IPS DF 4.7 (cell line): ENCODE measurements around the gene BCAS3.
"Not testable (repeated sequence)": the region's sequence is repeated elsewhere in the genome, so short reads cannot be mapped to it uniquely, and the experiment has no call there.

Experiments used
- DNase-seq: peaks from one replicate; pipeline ENCODE4 v3.0.0-alpha.2; 2013; ENCODE audit warnings: low spot score; ENCODE audit errors: extremely low read depth

Gene BCAS3

DNA sequence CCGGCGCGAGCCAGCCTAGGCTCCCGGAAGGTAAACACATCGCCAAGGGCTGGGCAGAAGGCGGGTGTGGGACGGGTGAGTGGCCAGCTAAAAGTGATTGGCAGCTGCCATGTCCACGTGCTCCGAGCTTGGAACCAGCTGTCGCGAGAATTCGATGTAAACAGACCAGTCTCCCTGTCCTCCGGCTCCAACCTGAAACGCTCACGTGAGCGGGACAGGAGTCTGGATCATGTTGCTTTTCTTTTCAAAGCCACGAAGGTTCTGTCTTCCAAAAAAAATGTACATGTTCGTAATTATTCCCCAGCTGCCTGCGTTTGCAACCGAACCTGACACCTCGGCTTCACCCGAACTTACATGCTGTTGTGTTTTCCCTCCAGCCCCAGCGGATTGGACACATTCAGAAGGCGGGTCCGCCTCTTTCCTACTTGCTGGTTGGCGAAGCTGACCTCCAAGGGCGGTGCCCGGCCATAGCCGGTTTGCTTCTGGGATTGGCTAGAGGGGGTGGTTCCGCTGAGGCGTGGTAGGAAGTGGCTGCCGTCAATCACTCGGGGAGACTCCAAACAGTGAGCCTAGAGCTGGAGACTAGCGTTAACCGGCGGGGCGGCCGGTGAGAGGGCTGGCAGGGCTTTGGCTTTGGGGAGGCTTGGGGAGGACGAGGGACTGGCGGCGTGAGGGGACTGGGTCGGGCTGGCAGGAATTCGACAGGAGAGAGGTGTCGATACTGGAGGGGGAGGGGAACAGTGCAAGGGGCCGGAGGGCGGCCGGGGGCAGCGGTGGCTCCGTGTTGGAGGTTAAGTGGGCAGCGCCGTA is at the start of gene BCAS3:
TSS of gene BCAS3 (plus strand) at position 544 of the 810 bp plus-strand sequence.
- peak; percentile 99 for DNase-seq

DNA sequence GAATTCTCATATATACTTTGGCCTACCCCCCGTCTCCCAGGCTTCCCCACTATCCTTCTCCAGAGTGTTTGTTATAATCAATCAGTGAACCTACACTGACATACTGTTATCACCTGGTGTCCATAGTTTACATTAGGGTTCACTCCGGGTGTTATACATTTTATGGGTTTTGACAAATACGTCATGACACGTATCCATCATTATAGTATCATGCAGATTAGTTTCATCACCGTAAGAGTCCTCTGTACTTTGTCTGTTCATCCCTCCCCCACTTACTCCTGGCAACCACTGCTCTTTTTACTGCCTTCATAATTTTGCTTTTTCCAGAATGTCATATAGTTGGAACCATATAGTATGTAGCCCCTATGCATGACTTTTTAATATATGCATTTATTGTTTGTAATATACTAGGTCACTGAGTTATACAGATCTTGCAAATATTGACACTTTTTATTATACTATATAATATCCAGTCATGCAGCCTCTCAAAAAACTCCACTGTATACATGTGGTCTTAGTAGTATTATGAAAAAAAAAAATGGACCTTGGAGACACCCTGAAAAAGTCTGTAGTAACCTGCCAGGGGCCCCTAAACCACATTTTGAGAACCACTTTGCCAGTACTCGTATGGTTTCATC is 49.3 kb upstream of the BCAS3 start:
- no peak for DNase-seq

DNA sequence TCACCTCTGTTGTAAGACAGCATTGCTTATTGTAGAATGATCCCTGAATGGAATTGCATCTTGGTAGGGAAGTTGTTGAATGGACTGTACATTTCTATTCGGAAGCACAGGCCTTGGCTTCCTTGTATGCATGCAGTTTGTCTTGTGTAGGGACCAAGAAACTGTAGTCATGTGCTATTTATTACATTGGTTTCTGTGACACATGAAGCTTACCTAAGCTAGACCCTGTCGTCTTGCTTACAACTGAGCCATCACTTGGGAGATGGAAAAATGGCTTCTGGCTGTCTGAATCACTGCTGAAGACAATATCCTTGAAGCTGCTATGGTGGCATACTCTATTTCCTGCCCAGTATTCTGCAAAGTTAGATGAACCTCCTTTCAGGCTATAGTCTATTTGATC is 48.5 kb upstream of the BCAS3 start:
- no peak for DNase-seq

- DNase-seq = no peak
Observed at GRCh38 chr17:60630352-60630751, 47.3 kb upstream of the BCAS3 start.

DNA sequence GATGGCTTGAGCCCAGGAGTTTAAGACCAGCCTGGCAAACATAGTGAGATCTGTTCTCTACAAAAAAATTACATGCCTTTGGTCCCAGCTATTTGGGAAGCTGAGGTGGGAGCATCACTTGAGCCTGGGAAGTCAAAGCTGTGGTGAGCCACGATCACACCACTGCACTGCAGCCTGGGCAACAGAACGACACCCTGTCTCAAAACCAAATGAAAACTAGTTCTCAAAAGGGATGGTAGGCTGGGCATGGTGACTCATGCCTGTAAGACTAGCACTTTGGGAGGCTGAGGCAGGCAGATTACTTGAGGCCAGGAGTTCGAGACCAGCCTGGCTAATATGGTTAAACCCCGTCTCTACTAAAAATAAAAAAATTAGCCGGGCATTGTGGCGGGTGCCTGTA is 46.5 kb upstream of the BCAS3 start:
- no peak for DNase-seq

DNA sequence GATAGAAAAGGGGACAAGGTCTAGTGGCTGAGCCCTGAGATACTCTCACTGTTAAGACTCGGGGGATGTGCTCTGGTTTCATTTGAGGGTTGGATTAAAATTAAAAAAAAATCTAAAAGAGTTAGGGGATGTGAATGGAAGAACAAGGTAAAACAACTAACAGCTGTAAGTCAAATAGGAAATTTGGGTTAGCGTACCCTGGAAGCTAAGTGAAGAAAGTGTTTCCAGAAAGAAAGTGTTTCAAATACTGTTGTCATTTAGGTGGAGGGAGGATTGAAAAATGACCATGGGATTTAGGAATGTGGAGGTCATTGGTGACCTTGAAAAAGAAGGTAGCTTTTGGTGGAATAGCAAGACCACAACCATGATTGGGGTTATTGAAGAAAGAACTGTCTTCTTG is 40.0 kb upstream of the BCAS3 start:
- no peak for DNase-seq

DNA sequence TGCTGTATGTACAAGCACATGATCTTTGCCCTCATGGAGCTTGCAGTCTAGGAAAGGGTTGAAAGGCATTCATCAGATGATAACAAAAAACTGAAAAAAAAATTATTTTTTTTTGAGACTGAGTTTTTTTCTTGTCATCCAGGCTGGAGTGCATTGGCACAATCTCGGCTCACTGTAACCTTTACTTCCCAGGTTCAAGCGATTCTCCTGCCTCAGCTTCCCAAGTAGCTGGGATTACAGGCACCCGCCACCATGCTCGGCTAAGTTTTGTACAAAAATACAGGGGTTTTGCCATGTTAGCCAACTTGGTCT is 38.7 kb upstream of the BCAS3 start:
- no peak for DNase-seq

- no peak for DNase-seq
Observed at GRCh38 chr17:60640503-60640902, 37.1 kb upstream of the BCAS3 start.

DNA sequence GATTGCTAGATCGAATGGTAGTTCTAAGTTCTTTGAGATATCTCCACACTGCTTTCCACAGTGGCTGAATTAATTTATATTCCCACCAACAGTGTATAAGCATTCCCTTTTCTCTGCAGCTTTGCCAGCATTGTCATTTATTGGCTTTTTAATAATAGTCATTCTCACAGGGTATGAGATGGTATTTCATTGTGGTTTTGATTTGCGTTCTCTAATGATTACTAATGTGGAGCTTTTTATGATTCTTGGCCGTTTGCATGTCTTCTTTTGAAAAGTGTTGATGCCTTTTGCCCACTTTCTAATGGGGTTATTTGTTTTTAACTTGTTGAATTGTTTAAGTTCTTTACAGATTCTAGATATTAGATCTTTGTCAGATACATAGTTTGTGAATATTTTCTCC is 36.5 kb upstream of the BCAS3 start:
- no peak for DNase-seq

DNA sequence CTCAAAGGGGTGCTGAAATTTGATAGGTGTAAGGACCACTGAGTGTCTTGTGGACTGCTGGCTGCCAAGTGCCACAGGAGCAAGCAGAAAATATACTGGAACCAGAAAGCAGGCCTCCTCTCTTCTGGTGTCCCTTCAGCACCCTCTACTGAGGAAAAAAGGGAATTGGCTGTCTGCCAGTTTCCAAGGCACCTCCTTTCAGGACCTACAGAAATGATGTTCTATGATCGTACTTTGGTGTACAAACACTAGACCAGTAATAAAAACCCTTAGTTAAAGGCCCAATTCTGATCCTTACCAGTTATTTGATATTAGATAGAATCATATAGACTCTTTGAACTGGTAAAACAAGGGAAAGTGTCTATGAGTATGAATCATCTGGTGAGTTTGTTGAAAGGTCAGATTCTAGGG is 35.8 kb upstream of the BCAS3 start:
- DNase-seq = peak; percentile 41

GRCh38 chr17:60645918-60646523 is 31.6 kb upstream of the BCAS3 start:
- DNase-seq = no peak

- DNase-seq = no peak
Observed at GRCh38 chr17:60646701-60647100, 30.9 kb upstream of the BCAS3 start.

DNA sequence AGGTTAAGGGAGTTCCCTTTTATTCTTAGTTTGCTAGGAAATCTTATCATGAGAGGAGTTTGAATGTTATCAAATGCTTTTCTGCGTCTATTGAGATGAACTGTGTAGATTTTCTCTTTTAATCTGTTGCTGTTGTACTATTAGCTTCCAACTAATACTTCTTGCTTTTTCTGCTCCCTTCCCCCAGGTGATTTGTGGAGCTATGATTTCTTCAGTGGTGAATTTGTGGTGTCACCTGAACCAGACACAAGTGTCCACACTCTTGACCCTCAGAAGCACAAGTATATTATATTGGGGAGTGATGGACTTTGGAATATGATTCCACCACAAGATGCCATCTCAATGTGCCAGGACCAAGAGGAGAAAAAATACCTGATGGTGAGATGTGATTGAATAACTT is 29.9 kb upstream of the BCAS3 start:
- no peak for DNase-seq

DNA sequence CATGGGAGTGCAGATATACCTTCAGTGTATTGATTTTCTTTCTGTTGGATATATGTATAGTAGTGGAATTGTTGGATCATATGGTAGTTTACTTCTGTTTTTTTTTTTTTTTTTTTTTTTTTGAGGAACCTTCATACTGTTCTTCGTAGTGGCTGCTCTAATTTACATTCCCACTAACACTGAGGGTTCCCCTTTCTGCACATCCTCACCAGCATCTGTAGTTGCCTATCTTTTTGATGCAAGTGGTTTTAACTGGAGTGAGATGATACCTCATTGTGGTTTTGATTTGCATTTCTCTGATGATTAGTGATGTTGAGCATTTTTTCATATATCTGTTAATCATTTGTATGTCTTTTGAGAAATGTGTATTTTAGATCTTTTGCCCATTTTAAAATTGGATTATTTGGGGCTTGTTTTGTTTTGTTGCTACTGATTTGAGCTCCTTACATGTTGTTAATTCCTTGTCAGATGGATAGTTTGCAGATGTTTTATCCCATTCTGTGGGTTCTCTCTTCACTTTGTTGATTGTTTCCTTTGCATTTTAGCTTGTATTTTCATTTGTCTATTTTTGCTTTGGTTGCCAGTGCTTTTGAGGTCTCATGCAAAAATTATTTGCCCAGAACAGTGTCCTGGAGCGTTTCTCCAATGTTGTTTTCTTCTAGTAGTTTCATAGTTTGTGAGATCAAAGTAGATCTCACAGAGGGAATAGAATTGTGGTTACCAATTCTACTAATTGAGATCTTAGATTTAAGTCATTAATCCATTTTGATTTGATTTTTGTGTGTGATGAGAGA is 25.0 kb upstream of the BCAS3 start:
- DNase-seq = no peak

DNA sequence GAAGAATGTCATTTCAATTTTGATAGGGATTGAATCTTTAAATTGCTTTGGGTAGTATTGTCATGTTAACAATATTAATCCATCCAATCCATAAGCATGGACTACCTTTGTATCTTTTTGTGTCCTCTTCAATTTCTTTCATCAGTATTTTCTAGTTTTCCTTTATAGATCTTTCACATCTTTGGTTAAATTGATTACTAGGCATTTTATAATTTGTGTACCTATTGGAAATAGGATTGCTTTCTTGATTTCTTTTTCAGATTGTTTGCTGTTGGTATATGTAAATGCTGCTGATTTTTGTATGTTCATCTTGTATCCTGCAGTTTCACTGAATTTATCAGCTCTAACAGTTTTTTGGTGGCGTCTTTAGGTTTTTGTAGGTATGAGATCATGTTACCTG is 24.1 kb upstream of the BCAS3 start:
- no peak for DNase-seq

DNA sequence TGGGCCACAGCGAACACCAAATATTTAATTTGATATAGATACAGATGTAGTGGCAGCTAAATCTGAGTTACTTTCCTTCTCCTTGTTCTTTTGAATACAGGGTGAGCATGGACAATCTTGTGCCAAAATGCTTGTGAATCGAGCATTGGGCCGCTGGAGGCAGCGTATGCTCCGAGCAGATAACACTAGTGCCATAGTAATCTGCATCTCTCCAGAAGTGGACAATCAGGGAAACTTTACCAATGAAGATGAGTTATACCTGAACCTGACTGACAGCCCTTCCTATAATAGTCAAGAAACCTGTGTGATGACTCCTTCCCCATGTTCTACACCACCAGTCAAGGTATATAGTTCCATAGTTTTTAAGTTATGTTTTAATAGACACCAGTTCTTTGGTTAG is 21.2 kb upstream of the BCAS3 start:
- no peak for DNase-seq

DNA sequence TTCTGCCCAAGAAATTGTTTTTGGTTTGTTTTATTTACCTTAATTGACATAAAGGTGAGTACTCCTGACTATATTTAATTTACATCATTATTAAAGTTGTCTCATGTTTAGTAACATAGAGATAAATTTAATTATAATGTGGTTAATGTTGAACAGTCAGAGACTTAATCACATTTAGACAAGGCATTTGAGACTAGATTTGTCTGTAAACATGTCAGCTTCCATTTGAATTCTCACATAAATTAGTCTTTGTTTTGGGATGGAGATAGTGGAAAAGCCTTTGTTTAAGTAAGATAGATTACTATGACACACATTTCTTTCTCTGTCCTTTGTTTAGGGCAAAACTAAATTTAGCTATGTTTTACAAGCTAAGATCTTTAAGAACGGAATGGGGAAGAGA is 18.5 kb upstream of the BCAS3 start:
- DNase-seq = no peak

DNA sequence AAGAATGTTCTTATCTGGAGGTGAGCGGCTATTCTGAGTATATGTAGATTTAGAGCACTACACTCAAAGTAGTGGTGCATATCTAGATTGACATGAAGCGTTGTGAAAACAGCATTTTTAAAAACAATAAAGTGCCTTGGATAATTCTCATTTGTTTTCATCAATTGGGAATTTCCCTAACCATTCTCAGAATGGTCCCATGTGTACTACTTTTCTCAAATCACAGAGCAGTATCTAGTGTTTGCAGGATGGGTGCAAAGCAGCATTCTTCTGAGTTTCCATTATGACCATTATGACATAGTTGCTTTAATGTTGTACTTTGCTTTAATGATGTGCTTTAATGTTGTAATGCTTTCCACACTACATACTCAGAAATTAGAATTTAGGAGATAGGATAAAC is 16.2 kb upstream of the BCAS3 start:
- DNase-seq = no peak

GRCh38 chr17:60664022-60664421 is 13.6 kb upstream of the BCAS3 start:
- DNase-seq = no peak

- DNase-seq = no peak
Observed at GRCh38 chr17:60665602-60666001, 12.0 kb upstream of the BCAS3 start.

- DNase-seq = not testable (repeated sequence)
Observed at GRCh38 chr17:60668741-60669140, 8.9 kb upstream of the BCAS3 start.

DNA sequence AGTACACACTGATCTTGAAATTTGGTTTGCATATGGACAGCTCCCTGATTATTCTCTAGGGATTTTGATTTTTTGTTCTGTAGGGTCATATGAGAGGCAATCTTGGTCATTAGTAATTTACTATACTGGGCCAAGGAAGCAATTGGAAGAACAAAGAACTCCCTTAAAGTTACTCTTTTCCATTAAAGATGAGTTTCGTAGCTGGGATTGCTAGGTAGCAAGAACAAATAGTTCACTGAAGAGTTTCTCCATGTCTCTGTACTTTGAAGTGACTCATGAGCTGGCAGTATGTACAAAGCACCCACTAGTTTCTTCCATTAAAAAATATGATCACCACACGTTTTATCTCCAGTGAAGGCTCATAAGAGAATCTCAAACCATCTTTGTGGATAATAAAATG is 6.2 kb upstream of the BCAS3 start:
- no peak for DNase-seq
